IPS DF 6.9 (cell line): ENCODE results near the gene PPP1R16B.

Experiments
- DNase-seq: peaks from one replicate; pipeline ENCODE4 v3.0.0-alpha.2; 2013; ENCODE audit warnings: low read depth, low spot score
- H3K27ac ChIP-seq: one replicate; pipeline ENCODE4 v1.5.1; 2013; ENCODE audit warnings: low read length, control low read depth
- H3K27me3 ChIP-seq: 2 replicates; pipeline ENCODE4 v1.6.1; 2013; ENCODE audit warnings: mild to moderate bottlenecking, low read length; ENCODE audit not compliant: control insufficient read depth, insufficient read depth
- H3K36me3 ChIP-seq: 2 replicates; pipeline ENCODE4 v1.6.1; 2013; ENCODE audit warnings: low read length; ENCODE audit not compliant: control insufficient read depth, insufficient read depth
- H3K4me1 ChIP-seq: 2 replicates; pipeline ENCODE4 v1.6.1; 2013; ENCODE audit warnings: low read length; ENCODE audit not compliant: control insufficient read depth, insufficient read depth
- H3K4me3 ChIP-seq: 2 replicates; pipeline ENCODE4 v1.5.1; 2013; ENCODE audit warnings: mild to moderate bottlenecking, low read length
- H3K9me3 ChIP-seq: 2 replicates; pipeline ENCODE4 v1.6.1; 2013; ENCODE audit warnings: low read length, inconsistent platforms; ENCODE audit not compliant: control insufficient read depth, insufficient read depth
- WGBS: extraction: QIAGEN DNeasy Blood & Tissue Kit; methylation state at CpG from one replicate; pipeline ENCODE4 v1.1.7; 2013; ENCODE audit warnings: mixed read lengths, missing lambda C conversion rate; ENCODE audit not compliant: insufficient read length, insufficient coverage; 5-methylcytosine and 5-hydroxymethylcytosine counted together

Gene PPP1R16B

DNA sequence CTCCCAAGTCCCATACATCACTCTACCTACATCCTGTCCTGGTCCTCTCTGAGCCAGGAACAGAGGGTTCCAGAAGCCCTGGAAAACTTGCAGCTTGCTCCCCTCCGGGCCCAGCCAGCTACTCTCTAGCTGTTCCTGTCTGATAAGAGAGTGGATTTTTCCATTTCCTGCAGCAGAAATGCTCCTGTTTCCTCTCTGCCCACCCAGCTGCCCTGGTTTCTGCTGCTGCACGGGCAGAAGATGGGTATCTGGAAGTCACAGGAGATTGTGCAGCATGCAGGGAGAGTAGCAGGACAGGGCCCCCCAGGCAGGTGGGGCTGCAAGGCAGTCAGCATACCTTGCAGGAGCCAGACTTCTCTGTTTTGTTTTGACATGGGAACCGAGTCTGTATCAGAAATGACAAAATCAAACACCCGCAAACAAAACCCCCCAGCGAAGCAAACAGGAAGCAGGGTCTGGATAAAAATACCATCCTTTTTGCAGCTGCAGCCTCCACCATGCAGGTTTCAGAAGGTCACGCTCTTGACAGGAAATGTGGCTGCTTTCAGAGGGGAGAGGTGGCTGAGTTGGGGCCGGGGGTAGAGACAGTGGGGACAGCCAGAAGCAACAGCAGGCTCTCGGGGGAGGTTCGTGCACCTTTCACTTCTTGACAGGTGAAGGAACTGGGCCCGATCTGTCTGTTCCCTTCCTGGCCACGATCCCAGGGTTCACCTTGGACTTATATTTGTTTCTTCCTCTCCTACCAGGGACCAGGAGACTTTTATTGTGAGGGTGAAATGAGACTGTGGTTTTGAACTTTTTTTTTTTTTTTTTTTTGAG is 69.9 kb downstream of the PPP1R16B start:
- WGBS = no CpG with 5 or more reads among the region's 11 CpGs
- no peak for DNase-seq
- H3K4me1 ChIP-seq = peaks cover 8% of the 10 kb centered on the region
- H3K27ac ChIP-seq = no peak overlapping the region
- H3K27me3 ChIP-seq = no peaks in the 10 kb centered on the region
- H3K9me3 ChIP-seq = no peaks in the 10 kb centered on the region
- no peak overlapping the region for H3K4me3 ChIP-seq
- no peaks in the 10 kb centered on the region for H3K36me3 ChIP-seq

- Histone ChIP-seq H3K27ac (no peak overlapping the region), H3K27me3 (no peaks in the 10 kb centered on the region), H3K4me1 (no peaks in the 10 kb centered on the region), H3K4me3 (no peak overlapping the region), H3K9me3 (no peaks in the 10 kb centered on the region), H3K36me3 (no peaks in the 10 kb centered on the region)
- no peak for DNase-seq
- WGBS = no CpG with 5 or more reads among the region's 6 CpGs
Measured at GRCh38 chr20:38877483-38877882, 72.0 kb downstream of the PPP1R16B start.

GRCh38 chr20:38878866-38879265 is 73.4 kb downstream of the PPP1R16B start:
- no peaks in the 10 kb centered on the region for H3K36me3 ChIP-seq
- DNase-seq = no peak
- no peak overlapping the region for H3K27ac ChIP-seq
- H3K9me3 ChIP-seq = no peaks in the 10 kb centered on the region
- no peaks in the 10 kb centered on the region; the same call in 1 of the 2 replicates for H3K4me1 ChIP-seq
- no peaks in the 10 kb centered on the region for H3K27me3 ChIP-seq
- H3K4me3 ChIP-seq = no peak overlapping the region
- WGBS = no CpG with 5 or more reads among the region's 9 CpGs

GRCh38 chr20:38880952-38881735 is 75.6 kb downstream of the PPP1R16B start:
- H3K9me3 ChIP-seq = no peaks in the 10 kb centered on the region
- H3K36me3 ChIP-seq = no peaks in the 10 kb centered on the region
- no peaks in the 10 kb centered on the region; the same call in 1 of the 2 replicates for H3K4me1 ChIP-seq
- no CpG with 5 or more reads among the region's 14 CpGs for WGBS
- H3K4me3 ChIP-seq = no peak overlapping the region
- no peak for DNase-seq
- H3K27ac ChIP-seq = no peak overlapping the region
- H3K27me3 ChIP-seq = no peaks in the 10 kb centered on the region

- H3K27ac ChIP-seq = no peak overlapping the region
- no peak for DNase-seq
- no peak overlapping the region for H3K4me3 ChIP-seq
- no peaks in the 10 kb centered on the region for H3K36me3 ChIP-seq
- no peaks in the 10 kb centered on the region; the same call in 1 of the 2 replicates for H3K4me1 ChIP-seq
- no peaks in the 10 kb centered on the region for H3K9me3 ChIP-seq
- WGBS = no CpG with 5 or more reads among the region's 4 CpGs
- H3K27me3 ChIP-seq = no peaks in the 10 kb centered on the region
Measured at GRCh38 chr20:38881806-38882440, 76.4 kb downstream of the PPP1R16B start.

DNA sequence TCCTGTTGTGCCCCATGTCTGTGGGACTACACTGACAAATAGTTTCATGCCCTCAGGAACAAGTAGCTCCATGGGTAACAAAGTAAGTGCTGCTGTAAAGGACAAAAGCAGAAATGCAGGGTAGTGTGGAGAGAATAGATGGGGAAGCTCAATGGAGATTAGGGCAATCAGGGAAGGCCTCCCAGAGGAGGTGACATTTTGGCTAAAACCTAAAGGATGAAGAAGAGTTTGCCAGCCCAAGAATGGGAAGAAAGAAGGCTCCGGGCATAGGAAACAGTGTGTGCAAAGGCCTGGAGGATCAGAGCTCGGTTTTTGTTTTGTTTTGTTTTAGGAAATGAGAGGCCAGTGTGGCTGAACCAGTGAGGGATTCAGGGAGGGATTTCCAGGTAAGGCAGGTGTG is 77.1 kb downstream of the PPP1R16B start:
- H3K36me3 ChIP-seq = no peaks in the 10 kb centered on the region
- H3K27ac ChIP-seq = no peak overlapping the region
- no peak overlapping the region for H3K4me3 ChIP-seq
- H3K4me1 ChIP-seq = no peaks in the 10 kb centered on the region; the same call in 1 of the 2 replicates
- no peaks in the 10 kb centered on the region for H3K9me3 ChIP-seq
- H3K27me3 ChIP-seq = no peaks in the 10 kb centered on the region
- no peak for DNase-seq
- WGBS = no CpG with 5 or more reads among the region's 2 CpGs

DNA sequence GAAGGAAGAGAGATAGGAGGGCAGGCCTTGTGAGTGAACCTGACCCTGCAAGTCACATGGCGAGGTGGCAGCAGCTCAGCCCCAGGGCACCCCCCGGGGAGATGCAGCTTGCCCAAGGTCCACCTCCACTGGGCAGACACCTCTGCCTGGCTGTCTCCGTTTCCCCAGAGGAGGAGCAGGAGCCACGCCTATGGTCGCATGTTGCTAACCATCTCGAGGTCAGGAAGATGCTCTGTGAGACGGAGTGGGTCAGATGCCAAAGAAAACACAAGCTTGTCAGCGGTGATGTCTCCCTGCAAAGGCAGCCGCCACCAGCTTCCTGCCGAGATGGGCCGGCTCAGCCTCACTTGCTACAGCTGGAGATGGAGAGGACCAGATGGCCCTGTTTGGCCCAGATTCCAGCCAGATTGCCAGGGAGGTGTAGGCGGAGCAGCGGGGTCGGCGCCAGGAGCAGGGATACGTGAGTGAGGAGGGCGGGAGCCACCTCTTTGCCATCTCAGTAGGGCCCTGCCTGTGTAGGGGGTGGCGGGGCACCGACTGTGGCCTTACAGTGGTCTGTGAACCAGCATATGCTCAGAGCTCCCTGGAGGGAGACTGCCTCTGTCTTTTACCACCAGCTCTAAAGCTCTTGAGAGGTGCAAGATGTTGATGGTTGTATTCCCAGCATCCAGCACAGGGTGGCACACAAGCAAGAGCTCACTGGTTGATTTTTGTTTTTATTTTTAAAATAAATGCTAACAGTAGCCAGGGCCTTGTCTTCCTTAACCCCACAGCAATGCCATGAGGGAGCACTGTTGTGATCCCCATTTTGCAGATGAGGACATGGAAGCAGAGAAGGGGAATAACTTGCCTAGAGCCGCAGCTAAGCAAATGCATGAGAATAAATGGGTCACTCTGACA is 77.8 kb downstream of the PPP1R16B start:
- no peak overlapping the region for H3K4me3 ChIP-seq
- no peaks in the 10 kb centered on the region for H3K36me3 ChIP-seq
- no peaks in the 10 kb centered on the region for H3K9me3 ChIP-seq
- no CpG with 5 or more reads among the region's 20 CpGs for WGBS
- no peak overlapping the region for H3K27ac ChIP-seq
- DNase-seq = no peak
- no peaks in the 10 kb centered on the region for H3K27me3 ChIP-seq
- H3K4me1 ChIP-seq = no peaks in the 10 kb centered on the region; the same call in 1 of the 2 replicates

GRCh38 chr20:38883981-38884733 is 78.7 kb downstream of the PPP1R16B start:
- H3K9me3 ChIP-seq = no peaks in the 10 kb centered on the region
- no peak overlapping the region for H3K27ac ChIP-seq
- no CpG with 5 or more reads among the region's 13 CpGs for WGBS
- no peak overlapping the region for H3K4me3 ChIP-seq
- DNase-seq = no peak
- no peaks in the 10 kb centered on the region for H3K36me3 ChIP-seq
- no peaks in the 10 kb centered on the region; the same call in 1 of the 2 replicates for H3K4me1 ChIP-seq
- no peaks in the 10 kb centered on the region for H3K27me3 ChIP-seq

DNA sequence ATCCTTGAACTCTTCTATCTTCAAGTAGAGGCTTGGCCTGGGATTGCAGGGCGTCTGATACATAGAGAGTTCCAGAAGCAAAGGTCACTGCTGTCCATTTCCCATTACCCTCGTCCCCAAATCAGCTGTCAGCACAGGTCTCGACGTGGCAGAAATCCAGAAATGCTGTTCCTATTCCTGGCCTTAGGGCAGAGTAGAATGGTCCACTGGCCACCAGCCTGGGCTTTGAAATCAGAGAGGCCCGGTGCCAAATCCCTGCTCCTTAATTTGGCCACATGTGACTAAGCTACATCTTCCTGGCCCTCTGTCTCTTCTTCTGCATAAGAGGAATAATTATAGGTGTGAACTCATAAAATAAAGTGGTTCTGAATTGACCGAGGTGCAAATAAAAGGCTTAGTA is 79.9 kb downstream of the PPP1R16B start:
- Histone ChIP-seq H3K36me3 (no peaks in the 10 kb centered on the region), H3K4me1 (no peaks in the 10 kb centered on the region; the same call in 1 of the 2 replicates), H3K27me3 (no peaks in the 10 kb centered on the region), H3K9me3 (no peaks in the 10 kb centered on the region), H3K27ac (no peak overlapping the region), H3K4me3 (no peak overlapping the region)
- no CpG with 5 or more reads among the region's 6 CpGs for WGBS
- no peak for DNase-seq
